PC-3 (cell line): ENCODE data around the gene NKPD1.

Experiments used
- CTCF ChIP-seq: fragments of 300-600 bp; sonication (generic); conservative IDR thresholded peaks from 2 replicates; pipeline ENCODE4 v1.5.1; 2017; ENCODE audit warnings: antibody characterized with exemption, low read depth, mild to moderate bottlenecking, low read length
- EZH2phosphoT487 ChIP-seq: fragments of 300-600 bp; sonication (generic); IDR thresholded peaks from 2 replicates; pipeline ENCODE4 v1.6.1; 2018; ENCODE audit warnings: mild to moderate bottlenecking, antibody characterized with exemption, low read length, borderline replicate concordance

DNA sequence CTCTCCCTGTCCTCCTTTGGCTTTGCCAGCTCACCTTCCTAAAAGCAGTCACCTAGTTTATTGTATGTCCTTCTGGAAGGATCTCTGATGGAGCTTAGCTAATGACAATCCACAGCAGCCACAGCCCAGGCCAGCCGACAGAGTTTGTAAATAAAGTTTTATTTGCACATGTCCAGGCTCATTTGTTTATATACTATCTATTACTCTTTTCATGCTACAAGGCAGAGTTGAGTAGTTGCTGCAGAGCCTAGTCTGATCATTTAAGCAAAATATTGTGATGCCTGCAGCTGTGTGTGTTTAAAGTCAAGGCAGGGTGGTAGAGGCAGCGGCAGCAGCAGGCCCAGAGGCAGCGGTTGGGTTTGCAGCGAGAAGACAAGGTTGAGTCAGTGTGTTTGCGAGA lies 32.6 kb downstream of the NKPD1 start:
- TF ChIP-seq CTCF (no peak), EZH2phosphoT487 (no peak)
